NCI-H82 treated with DMSO at 0.1 percent for 48 hours (cell line): ENCODE results near the gene ABHD14A.
"Not testable (repeated sequence)": the region's sequence is repeated elsewhere in the genome, so short reads cannot be mapped to it uniquely, and the experiment has no call there.

Source experiments
- DNase-seq: peaks from one replicate; lab custom pipeline; 2025; ENCODE audit not compliant: unreplicated experiment; lab: John Stamatoyannopoulos, UW

ABHD14A gene

GRCh38 chr3:51993657-51994056 lies 18.8 kb downstream of the ABHD14A start:
- not testable (repeated sequence) for DNase-seq

- no peak for DNase-seq
Measured at GRCh38 chr3:51994530-51994929, 19.7 kb downstream of the ABHD14A start.

- DNase-seq = peak; percentile 95
Measured at GRCh38 chr3:51995346-51996163, 20.7 kb downstream of the ABHD14A start, which contains the start of gene RPL29. RPL29 (minus strand) TSS chr3:51995895; CDS start chr3:51995461, 434 bp downstream.

- DNase-seq = no peak
Measured at GRCh38 chr3:51997172-51997571, 22.3 kb downstream of the ABHD14A start.

- DNase-seq = no peak
Measured at GRCh38 chr3:51997935-51998596, 23.2 kb downstream of the ABHD14A start.

GRCh38 chr3:51998774-51999173 lies 23.9 kb downstream of the ABHD14A start:
- DNase-seq = no peak

- no peak for DNase-seq
Measured at GRCh38 chr3:51999846-52000245, 25.0 kb downstream of the ABHD14A start.

GRCh38 chr3:52001443-52001974 lies 26.6 kb downstream of the ABHD14A start:
- DNase-seq = peak; percentile 56

GRCh38 chr3:52002748-52003147 lies 27.9 kb downstream of the ABHD14A start:
- DNase-seq = no peak

- DNase-seq = peak; percentile 52
Measured at GRCh38 chr3:52004163-52004787, 29.4 kb downstream of the ABHD14A start.

GRCh38 chr3:52004906-52005395 lies 30.1 kb downstream of the ABHD14A start:
- DNase-seq = no peak

GRCh38 chr3:52005571-52005986 lies 30.7 kb downstream of the ABHD14A start:
- peak; percentile 27 for DNase-seq

GRCh38 chr3:52006017-52006819 lies 31.4 kb downstream of the ABHD14A start:
- no peak for DNase-seq

- no peak for DNase-seq
Measured at GRCh38 chr3:52006820-52007133, 31.9 kb downstream of the ABHD14A start.

- no peak for DNase-seq
Measured at GRCh38 chr3:52007291-52007690, 32.4 kb downstream of the ABHD14A start.

- peak; percentile 93 for DNase-seq
Measured at GRCh38 chr3:52010431-52010830, 35.6 kb downstream of the ABHD14A start.

- no peak for DNase-seq
Measured at GRCh38 chr3:52012699-52013098, 37.8 kb downstream of the ABHD14A start.

GRCh38 chr3:52013802-52014598 lies 39.1 kb downstream of the ABHD14A start:
- no peak for DNase-seq

- no peak for DNase-seq
Measured at GRCh38 chr3:52014613-52015012, 39.7 kb downstream of the ABHD14A start.
